GM19452 (cell line): Measurements from ENCODE around the gene DNAJB1.
"Not testable (repeated sequence)": the region's sequence is repeated elsewhere in the genome, so short reads cannot be mapped to it uniquely, and the experiment has no call there.

Source experiments
- ATAC-seq: cut with Tn5 transposase; IDR thresholded peaks from one replicate; pipeline ENCODE4 v1.9.1; 2021; ENCODE audit not compliant: unreplicated experiment

Gene DNAJB1

GRCh38 chr19:14520543-14520942 lies 2.3 kb upstream of the DNAJB1 start:
- no peak for ATAC-seq

GRCh38 chr19:14519860-14520407 lies 1.7 kb upstream of the DNAJB1 start:
- no peak for ATAC-seq

DNA sequence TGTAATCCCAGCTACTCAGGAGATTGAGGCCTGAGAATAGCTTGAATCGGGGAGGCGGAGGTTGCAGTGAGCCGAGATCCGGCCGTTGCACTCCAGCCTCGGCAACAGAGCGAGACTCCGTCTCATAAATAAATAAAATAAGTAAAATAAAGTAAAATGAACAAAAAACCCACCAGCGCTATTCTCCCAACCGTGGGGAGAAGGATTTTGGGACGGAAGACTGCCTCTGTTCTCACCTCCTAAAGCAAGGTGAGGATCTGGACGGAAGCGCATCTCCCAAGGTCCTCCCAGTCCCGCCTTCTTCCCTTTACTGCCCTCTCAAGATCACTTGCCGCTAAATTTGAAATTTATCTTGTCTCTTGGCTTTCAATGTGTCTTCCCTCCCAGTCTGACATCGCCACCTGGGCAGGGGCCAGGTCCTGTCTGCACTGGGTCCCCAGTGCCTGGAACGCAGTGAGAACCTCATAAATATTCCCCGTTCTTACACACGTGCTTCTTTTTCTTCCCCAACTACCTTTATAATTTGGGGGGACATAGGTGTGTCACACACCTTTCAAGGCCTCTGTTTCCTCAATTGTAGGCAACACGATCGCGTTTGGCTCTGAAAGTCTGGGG lies 1.2 kb upstream of the DNAJB1 start:
- no peak for ATAC-seq

DNA sequence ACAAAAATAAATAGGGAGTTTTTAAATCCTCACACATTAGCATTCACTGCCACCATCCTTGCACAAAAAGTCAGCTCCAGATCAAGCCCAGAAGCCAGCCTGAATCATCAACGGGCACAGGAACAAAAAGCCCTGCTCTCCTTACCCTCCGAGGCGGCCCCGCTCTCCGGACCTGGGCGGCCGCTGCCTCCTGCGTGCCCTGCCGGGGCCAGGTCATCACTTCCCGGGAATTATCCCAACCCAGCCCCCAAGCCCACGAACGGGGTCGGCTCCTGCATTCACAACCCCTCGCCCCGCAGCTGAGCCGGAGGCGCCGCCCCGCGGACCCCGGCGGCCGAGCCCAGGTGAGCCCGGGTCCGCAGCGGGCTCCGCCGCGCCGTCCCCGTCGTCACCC lies 754 bp downstream of the DNAJB1 start:
- no peak for ATAC-seq

GRCh38 chr19:14516746-14517438 lies 1.3 kb downstream of the DNAJB1 start:
- no peak for ATAC-seq

- no peak for ATAC-seq
Measured at GRCh38 chr19:14516048-14516534, 2.1 kb downstream of the DNAJB1 start.

DNA sequence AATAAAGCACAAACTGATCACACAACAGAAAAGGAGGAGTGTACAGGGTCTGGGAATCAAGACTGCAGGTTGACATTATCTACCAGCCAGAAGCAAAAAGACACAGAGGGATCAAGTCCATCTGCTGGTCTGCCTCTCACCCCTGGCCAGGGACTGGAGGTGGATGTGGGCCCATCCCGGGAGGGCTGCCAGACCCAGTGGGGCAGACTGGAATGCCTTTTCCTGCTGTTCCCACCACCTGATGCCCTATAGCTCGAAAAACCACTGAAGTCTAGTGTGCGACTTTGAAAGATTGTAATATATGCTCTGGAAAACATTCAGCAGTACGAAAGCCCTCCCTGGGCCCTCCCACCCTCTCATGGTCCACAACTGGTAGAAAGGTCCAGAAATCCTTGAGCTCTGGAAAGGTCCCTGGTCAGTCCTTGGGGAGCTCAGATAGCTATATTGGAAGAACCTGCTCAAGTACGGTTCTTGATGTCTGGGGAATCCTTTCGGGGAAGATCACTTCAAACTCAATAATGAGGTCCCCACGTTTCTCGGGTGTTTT lies 2.6 kb downstream of the DNAJB1 start:
- no peak for ATAC-seq

DNA sequence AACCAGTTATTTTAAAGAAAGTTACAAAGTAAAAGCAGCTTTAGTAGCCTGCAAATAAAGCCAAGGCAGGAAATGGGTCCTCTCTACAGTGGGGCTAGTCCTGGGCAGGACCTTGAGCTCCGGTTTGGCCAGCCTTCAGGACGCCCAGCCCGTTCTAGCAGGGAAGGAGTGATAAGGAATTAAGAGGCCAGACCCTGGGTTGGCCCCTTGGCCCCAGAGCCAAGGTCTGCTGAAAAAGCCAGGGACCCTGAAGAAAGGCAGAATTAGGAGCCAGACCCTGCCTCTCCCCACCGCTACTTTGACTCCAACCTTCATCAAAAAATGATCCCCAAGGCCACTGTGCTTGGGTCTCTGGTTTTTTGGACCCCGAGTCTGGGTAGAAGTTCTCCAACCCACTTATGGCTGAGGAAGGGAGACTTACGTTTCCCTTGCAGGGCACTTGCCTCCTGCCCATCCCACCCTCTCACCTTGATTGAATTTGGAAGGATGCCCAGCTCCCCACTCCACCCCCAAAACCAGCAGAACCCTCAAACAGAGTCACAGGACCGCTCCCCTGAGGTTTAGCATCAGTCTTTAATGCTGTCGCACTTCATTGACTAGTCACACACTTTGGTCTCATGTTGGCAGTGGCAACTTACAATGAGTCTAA lies 3.9 kb downstream of the DNAJB1 start:
- ATAC-seq = no peak

GRCh38 chr19:14512406-14512961 lies 5.7 kb downstream of the DNAJB1 start:
- ATAC-seq = no peak

GRCh38 chr19:14511229-14511593 lies 7.0 kb downstream of the DNAJB1 start:
- ATAC-seq = no peak

- ATAC-seq = no peak
Measured at GRCh38 chr19:14510311-14511228, 7.6 kb downstream of the DNAJB1 start.

DNA sequence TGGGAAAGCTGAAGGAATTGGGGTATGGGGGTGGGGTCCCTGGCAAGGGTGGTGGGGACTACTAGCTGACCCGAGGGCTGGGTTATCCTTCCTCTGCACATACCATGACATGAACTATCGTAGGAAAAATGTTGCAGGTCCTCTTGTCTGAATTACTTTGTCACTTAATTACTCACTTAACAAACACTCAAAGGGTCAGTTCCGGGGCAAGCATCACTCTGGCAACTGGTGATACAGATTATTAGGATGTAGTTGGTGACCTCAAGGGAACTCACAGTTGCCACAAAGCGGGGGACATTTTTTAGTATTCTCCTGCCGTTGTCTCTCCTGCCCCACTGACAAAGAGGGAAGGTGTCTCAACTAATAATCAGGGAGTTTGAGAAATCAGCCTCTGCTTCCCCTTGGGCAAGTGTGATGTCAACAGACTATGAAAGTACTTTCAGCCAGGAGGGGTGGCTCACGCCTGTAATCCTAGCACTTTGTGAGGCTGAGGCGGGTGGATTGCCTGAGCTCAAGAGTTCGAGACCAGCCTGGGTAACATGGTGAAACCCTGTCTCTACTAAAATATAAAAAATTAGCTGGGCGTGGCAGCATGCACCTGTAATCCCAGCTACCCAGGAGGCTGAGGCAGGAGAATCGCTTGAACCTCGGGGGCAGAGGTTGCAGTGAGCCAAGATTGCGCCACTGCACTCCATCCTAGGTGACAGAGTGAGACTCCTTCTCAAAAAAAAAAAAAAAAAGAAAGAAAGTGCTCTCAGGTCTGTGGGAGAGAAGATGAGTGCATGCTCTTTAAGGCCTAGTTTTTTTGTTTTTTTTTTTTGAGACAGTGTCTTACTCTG lies 10.3 kb downstream of the DNAJB1 start:
- no peak for ATAC-seq

- ATAC-seq = no peak
Measured at GRCh38 chr19:14505488-14506239, 12.5 kb downstream of the DNAJB1 start.

- not testable (repeated sequence) for ATAC-seq
Measured at GRCh38 chr19:14504575-14504974, 13.6 kb downstream of the DNAJB1 start.

GRCh38 chr19:14503285-14503684 lies 14.9 kb downstream of the DNAJB1 start:
- no peak for ATAC-seq

DNA sequence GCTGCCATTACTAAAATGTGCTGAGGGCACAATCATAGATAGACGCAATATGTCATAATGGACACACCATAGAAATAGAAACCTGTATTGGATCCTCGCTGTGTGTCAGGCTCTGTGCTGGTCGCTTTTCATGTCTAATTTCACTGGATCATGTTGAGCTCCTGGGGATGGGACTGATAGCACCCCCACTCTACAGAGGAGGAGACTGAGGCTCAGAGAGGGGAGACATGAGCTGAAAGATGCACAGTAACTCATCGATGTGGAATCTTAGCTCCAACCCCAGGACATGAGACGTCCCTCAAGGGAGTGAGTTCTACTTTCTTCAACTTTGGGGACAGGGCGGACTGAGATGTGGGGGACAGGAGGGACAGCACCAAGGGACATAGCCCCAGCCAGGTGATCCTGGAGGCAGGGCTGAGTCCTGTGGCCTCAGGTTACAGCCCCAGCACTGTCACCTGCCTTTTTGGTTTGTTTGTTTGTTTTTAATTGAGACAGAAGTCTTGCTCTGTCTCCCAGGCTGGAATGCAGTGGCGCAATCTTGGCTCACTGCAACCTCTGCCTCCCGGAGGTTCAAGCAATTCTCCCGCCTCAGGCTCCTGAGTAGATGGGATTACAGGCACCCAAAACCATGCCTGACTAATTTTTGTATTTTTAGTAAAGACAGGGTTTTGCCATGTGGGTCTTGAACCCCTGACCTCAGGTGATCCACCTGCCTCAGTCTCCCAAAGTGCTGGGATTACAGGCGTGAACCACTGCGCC lies 15.7 kb downstream of the DNAJB1 start:
- ATAC-seq = no peak

DNA sequence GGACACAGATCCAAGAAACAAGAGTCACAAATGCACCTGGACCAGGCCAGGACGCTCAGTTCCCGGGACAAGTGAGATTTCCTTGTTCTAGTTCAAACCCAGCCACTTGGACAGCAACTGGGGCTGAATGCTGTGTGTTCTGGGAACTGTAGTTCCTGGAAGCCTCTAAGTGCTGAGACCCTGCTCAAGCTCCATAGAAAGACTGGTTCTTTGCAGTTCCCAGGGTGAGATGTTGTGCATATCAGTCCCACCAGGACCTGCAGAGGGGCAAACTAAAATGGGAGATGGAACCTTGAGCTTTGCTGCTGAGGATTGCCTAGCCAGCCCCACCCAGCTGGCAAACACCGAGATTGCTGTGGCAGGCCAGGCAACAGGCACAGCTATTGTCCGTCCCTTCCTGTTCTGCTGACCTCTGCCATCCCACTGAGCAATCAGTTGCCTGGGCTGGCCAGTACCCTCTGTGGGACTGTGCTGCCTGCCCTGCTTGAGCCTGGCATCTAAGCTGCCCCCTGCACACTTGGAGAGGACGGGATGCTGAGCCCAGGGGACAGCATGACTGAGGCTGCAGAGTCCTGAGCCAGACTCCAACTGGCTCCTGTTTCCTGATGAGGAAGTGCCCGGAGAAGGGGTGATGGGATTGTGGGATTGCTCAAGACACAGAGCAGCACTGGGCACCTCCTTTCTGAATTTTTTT lies 20.8 kb downstream of the DNAJB1 start:
- no peak for ATAC-seq
